RWPE1 (cell line): ENCODE measurements around the gene THAP8.

ENCODE experiments used
- CTCF ChIA-PET: fragments of 350-600 bp; sonication (Branson Sonifier 250); formaldehyde crosslinking; extraction: SDS; loops from one replicate; lab custom pipeline; 2021; lab: Yijun Ruan, JAX
- POLR2A ChIA-PET: fragments of 400-600 bp; formaldehyde crosslinking; extraction: SDS; loops from one replicate; lab custom pipeline; 2020; ENCODE audit warnings: antibody characterized with exemption; ENCODE audit not compliant: low non-redundant PET; lab: Yijun Ruan, JAX
- DNase-seq: peaks from one replicate; pipeline ENCODE4 v3.0.0; 2012; ENCODE audit warnings: low spot score
- H3K27ac ChIP-seq: fragments of 450-650 bp; 2 replicates; pipeline ENCODE4 v1.5.1; 2017
- TF ChIP-seq, protein P1 (sequence below): fragments of 450-650 bp; conservative IDR thresholded peaks from 2 replicates; pipeline ENCODE4 v1.5.1; 2017; ENCODE audit warnings: low read depth, mild to moderate bottlenecking

Gene THAP8

DNA sequence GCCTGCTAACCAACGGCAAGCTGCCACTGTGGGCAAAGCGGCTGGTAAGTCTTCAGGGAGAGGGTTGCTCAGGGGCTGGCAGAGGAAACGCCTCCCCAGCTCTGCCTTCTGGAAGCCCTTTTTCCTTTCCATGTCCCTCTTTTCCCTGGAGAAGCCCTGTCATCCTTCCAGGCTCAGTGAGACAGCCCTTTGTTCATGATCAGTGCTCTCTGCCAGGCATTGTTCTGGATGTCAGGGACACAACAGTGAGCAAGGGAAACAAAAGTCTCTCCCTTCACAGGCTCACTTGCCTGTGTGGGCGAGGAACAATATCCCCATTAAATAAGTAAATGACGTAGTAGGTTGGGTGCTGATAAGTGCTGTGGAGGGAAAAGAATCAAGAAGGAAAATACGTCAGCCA lies 43.0 kb upstream of the THAP8 start:
- no peak overlapping the region for H3K27ac ChIP-seq
- no peak for DNase-seq
- POLR2A ChIA-PET, result no interaction called here
- CTCF ChIA-PET, result interaction anchor here (0.6 kb wide), 1 partner anchor 670 kb away, joined by 4 read pairs; no protein-coding TSS in a partner anchor
- TF ChIP-seq, protein P1, sequence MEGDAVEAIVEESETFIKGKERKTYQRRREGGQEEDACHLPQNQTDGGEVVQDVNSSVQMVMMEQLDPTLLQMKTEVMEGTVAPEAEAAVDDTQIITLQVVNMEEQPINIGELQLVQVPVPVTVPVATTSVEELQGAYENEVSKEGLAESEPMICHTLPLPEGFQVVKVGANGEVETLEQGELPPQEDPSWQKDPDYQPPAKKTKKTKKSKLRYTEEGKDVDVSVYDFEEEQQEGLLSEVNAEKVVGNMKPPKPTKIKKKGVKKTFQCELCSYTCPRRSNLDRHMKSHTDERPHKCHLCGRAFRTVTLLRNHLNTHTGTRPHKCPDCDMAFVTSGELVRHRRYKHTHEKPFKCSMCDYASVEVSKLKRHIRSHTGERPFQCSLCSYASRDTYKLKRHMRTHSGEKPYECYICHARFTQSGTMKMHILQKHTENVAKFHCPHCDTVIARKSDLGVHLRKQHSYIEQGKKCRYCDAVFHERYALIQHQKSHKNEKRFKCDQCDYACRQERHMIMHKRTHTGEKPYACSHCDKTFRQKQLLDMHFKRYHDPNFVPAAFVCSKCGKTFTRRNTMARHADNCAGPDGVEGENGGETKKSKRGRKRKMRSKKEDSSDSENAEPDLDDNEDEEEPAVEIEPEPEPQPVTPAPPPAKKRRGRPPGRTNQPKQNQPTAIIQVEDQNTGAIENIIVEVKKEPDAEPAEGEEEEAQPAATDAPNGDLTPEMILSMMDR, result no peak

DNA sequence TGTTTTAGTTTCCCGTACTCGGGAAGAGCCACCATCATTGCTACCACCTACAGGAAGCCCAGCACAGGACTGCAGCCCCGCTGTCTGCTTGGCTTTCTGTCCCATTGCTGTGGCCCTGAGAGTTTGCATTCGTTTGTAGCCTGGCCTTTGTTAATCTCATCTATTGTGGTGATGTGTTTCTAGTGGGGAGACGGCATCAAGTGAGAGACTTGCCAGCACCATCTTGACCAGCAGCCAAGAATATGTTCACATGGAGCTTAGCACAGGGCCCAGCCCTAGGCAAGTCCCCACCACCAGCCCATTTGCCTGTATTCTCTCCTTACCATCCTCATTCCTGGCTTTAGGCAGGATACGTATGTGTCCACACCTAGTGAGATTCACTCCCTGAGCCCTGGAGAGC lies 39.6 kb upstream of the THAP8 start:
- POLR2A ChIA-PET, result no interaction called here
- TF ChIP-seq, protein P1, result no peak
- no peak for DNase-seq
- no peak overlapping the region for H3K27ac ChIP-seq
- CTCF ChIA-PET, result interaction anchor here (0.6 kb wide), 1 partner anchor 77 kb away, joined by 4 read pairs; no protein-coding TSS in a partner anchor

DNA sequence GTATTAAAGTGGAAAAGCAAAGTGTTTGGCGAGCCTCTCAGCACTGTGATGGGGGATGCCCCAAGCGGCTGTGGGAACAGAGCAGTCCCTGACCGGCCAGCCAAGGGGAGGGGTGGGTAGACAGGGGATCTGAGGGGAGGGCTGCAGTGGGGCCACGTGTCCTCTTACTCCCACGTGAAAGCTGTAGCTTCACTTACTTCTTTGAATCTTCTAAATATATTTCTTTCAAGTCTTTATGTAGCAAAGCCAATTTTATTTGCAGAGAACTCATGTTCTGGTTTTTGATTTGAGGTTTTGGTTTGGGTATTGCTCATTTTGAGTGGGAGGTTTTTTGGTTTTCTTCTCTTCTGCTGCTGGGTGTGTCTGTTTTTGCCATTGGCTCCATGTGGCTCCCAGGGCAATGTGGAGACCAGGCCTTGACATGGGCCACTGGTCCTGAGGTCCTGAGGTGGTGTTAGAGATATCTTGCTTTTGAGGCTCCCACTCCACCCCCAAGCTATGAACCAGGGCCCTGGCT lies 39.1 kb upstream of the THAP8 start:
- TF ChIP-seq, protein P1, result no peak
- CTCF ChIA-PET, result no interaction called here
- DNase-seq, result no peak
- H3K27ac ChIP-seq, result peak overlapping the region; percentile 5; the same call in 1 of the 2 replicates
- POLR2A ChIA-PET, result no interaction called here

DNA sequence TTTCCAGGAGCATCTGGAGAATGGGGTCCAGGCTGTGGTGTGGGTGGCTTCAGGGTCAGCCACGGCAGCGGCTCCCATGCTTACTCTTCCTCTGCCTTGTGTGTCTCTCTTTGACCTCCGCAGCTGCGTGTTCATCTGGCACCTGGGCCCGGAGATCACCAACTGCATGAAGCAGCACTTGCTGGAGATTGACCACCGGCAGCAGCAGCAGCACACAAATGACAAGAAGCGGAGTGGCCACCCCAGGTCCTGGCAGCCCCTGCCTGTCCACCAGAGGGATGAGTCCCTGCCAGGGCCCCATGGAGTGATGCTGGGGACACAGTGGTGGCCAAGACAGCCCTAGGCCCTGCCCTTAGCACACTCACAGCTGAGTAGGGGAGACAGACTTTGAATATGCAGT lies 38.5 kb upstream of the THAP8 start:
- no peak for DNase-seq
- H3K27ac ChIP-seq, result peak overlapping the region; percentile 5; the same call in 1 of the 2 replicates
- TF ChIP-seq, protein P1, result no peak
- POLR2A ChIA-PET, result no interaction called here
- CTCF ChIA-PET, result no interaction called here

DNA sequence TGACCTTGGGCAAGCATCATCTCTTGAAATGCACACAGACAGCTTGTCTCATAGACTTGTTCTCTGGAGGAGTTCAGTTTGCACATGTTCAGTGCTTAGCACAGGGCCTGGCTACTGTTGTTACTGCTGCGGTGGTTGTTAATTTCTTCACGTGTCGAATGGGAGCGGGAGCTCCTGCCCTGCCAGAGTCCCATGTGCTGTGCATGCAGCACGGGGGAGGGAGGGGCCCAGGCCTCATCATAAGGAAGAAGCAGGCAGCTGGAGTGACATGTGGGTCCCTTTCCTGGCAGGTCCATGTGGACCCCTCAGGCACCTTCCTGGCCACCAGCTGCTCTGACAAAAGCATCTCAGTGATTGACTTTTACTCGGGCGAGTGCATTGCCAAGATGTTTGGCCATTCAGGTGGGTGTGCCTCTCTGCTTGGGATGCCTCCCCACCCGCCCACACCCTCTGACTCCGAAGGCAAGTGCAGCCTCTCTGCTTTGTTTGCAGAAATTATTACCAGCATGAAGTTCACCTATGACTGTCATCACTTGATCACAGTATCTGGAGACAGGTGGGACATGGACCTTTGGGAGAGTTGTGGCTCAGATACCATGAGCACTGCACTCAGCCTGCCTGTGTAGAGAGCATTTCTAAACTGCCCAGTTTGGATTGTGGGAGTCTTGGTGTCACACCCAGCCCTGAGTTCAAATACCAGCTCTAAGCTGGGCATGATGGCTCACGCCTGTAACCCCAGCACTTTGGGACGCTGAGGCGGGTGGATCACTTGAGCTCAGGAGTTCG lies 37.0 kb upstream of the THAP8 start:
- TF ChIP-seq, protein P1, result no peak
- POLR2A ChIA-PET, result no interaction called here
- no peak for DNase-seq
- CTCF ChIA-PET, result interaction anchor here (1.4 kb wide), 1 partner anchor 30 kb away, joined by 3 read pairs; no protein-coding TSS in a partner anchor
- H3K27ac ChIP-seq, result no peak overlapping the region

DNA sequence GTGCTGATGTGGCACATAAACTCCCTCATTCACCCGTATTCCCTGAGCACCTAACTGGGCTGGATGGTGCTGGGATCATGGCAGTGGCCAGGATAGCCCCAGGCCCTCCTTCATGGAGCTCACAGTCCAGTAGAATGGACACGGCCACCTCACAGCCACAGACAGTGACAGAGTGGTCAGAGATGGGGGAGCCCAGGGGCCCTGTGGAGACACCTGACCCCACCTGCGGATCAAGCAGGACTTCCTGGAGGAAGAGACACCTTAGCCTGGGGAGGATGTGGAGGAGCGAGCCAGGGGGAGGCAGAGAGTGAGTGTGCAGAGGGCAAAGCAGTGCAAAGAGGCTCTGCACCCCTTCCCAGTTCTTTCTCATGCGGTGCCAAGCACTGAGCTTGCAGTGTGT lies 35.8 kb upstream of the THAP8 start:
- no peak for DNase-seq
- no peak overlapping the region for H3K27ac ChIP-seq
- CTCF ChIA-PET, result no interaction called here
- TF ChIP-seq, protein P1, result no peak
- POLR2A ChIA-PET, result no interaction called here
